Osteocyte (in vitro differentiated cells): Measurements from ENCODE around the gene CLDN11. TPM values are rescaled to one million over a fixed set of nuclear protein-coding genes. Genes with fewer than 3 reads are reported as not detected.

Experiments used
- DNase-seq: peaks from one replicate; pipeline ENCODE4 v3.0.0; 2021; ENCODE audit warnings: mixed read lengths; ENCODE audit not compliant: unreplicated experiment; ENCODE audit errors: extremely low spot score
- H3K27ac Mint-ChIP-seq: one replicate; pipeline ENCODE4 v1.8.0; 2021; ENCODE audit warnings: mild to moderate bottlenecking, mixed read lengths; ENCODE audit not compliant: unreplicated experiment
- H3K27me3 Mint-ChIP-seq: one replicate; pipeline ENCODE4 v1.8.0; 2021; ENCODE audit warnings: mixed read lengths; ENCODE audit not compliant: unreplicated experiment
- H3K36me3 Mint-ChIP-seq: one replicate; pipeline ENCODE4 v1.8.0; 2021; ENCODE audit warnings: mixed read lengths; ENCODE audit not compliant: unreplicated experiment
- H3K4me1 Mint-ChIP-seq: one replicate; pipeline ENCODE4 v1.8.0; 2021; ENCODE audit warnings: mixed read lengths; ENCODE audit not compliant: unreplicated experiment
- H3K4me3 Mint-ChIP-seq: one replicate; pipeline ENCODE4 v1.8.0; 2021; ENCODE audit warnings: mild to moderate bottlenecking, moderate library complexity, mixed read lengths; ENCODE audit not compliant: unreplicated experiment
- H3K9me3 Mint-ChIP-seq: one replicate; pipeline ENCODE4 v1.8.0; 2021; ENCODE audit warnings: mixed read lengths; ENCODE audit not compliant: unreplicated experiment
- CTCF ChIP-seq: fragments of 200-600 bp; sonication (generic); IDR thresholded peaks from 2 replicates; pipeline ENCODE4 v1.5.0; 2021; ENCODE audit warnings: antibody characterized with exemption, mild to moderate bottlenecking, moderate library complexity
- long read RNA-seq: library from polyadenylated mRNA; unstranded; transcript quantifications from one replicate; pipeline ENCODE4 v2.0.0, GENCODE V29; 2021
- total RNA-seq: library from RNA; stranded (reverse); gene quantifications from 2 replicates; pipeline ENCODE4 v1.2.1, GENCODE V29; 2021

CLDN11 gene
- 10.8 and 13.8 TPM in 2 replicates for total RNA-seq
- long read RNA-seq = 0 reads

GRCh38 chr3:170418422-170419398, at the start of gene CLDN11:
Gene CLDN11 (plus strand): TSS chr3:170418868. CDS start chr3:170419067, 199 bp downstream.
- no peak for DNase-seq
- H3K27ac Mint-ChIP-seq = no peak within 1 kb of the TSS
- peaks cover 16% of the 10 kb centered on the region for H3K4me1 Mint-ChIP-seq
- peaks cover 2% of the 10 kb centered on the region for H3K27me3 Mint-ChIP-seq
- peak within 1 kb of the TSS; percentile 77 for H3K4me3 Mint-ChIP-seq
- no peak for TF ChIP-seq CTCF
- H3K36me3 Mint-ChIP-seq = peaks cover 6% of the 10 kb centered on the region
- H3K9me3 Mint-ChIP-seq = no peaks in the 10 kb centered on the region

- H3K4me3 Mint-ChIP-seq = no peak overlapping the region
- H3K27ac Mint-ChIP-seq = no peak overlapping the region
- no peaks in the 10 kb centered on the region for H3K27me3 Mint-ChIP-seq
- H3K36me3 Mint-ChIP-seq = peaks cover 26% of the 10 kb centered on the region
- DNase-seq = no peak
- H3K9me3 Mint-ChIP-seq = no peaks in the 10 kb centered on the region
- TF ChIP-seq CTCF = peak; percentile 44
- H3K4me1 Mint-ChIP-seq = peaks cover 46% of the 10 kb centered on the region
These were observed 49.7 kb upstream of the CLDN11 start for GRCh38 chr3:170368921-170369320.

GRCh38 chr3:170372190-170372879, 46.3 kb upstream of the CLDN11 start:
- H3K4me3 Mint-ChIP-seq = no peak overlapping the region
- H3K36me3 Mint-ChIP-seq = peaks cover 18% of the 10 kb centered on the region
- H3K4me1 Mint-ChIP-seq = peaks cover 45% of the 10 kb centered on the region
- no peak for DNase-seq
- H3K27ac Mint-ChIP-seq = peak overlapping the region; percentile 59
- H3K27me3 Mint-ChIP-seq = no peaks in the 10 kb centered on the region
- no peak for TF ChIP-seq CTCF
- H3K9me3 Mint-ChIP-seq = no peaks in the 10 kb centered on the region

GRCh38 chr3:170383567-170383966, 35.1 kb upstream of the CLDN11 start:
- Mint-ChIP-seq H3K9me3 (no peaks in the 10 kb centered on the region), H3K27me3 (no peaks in the 10 kb centered on the region), H3K4me1 (peaks cover 12% of the 10 kb centered on the region), H3K4me3 (no peak overlapping the region), H3K36me3 (peaks cover 42% of the 10 kb centered on the region), H3K27ac (peak overlapping the region; percentile 3)
- DNase-seq = no peak
- no peak for TF ChIP-seq CTCF

GRCh38 chr3:170386468-170386867, 32.2 kb upstream of the CLDN11 start:
- H3K27me3 Mint-ChIP-seq = no peaks in the 10 kb centered on the region
- peaks cover 46% of the 10 kb centered on the region for H3K36me3 Mint-ChIP-seq
- no peak overlapping the region for H3K27ac Mint-ChIP-seq
- H3K9me3 Mint-ChIP-seq = no peaks in the 10 kb centered on the region
- no peak for TF ChIP-seq CTCF
- no peak overlapping the region for H3K4me3 Mint-ChIP-seq
- DNase-seq = no peak
- peaks cover 11% of the 10 kb centered on the region for H3K4me1 Mint-ChIP-seq
